Retinal pigment epithelial cell (primary cell): ENCODE measurements around the gene NAGA.

Experiments used
- DNase-seq: peaks from one replicate; pipeline ENCODE4 v3.0.0-alpha.2; 2010; ENCODE audit warnings: low read depth
- H3K4me3 ChIP-seq: 2 replicates; pipeline ENCODE4 v1.5.1; 2011; ENCODE audit warnings: mild to moderate bottlenecking, low read length, control low read depth, moderate library complexity
- TF ChIP-seq, protein P1 (sequence below): conservative IDR thresholded peaks from 2 replicates; pipeline ENCODE4 v1.5.1; 2011; ENCODE audit warnings: low read depth, low read length, control low read depth, inconsistent platforms

The NAGA gene

GRCh38 chr22:42033263-42034181 lies 37.1 kb downstream of the NAGA start:
- no peak overlapping the region for H3K4me3 ChIP-seq
- TF ChIP-seq, protein P1, sequence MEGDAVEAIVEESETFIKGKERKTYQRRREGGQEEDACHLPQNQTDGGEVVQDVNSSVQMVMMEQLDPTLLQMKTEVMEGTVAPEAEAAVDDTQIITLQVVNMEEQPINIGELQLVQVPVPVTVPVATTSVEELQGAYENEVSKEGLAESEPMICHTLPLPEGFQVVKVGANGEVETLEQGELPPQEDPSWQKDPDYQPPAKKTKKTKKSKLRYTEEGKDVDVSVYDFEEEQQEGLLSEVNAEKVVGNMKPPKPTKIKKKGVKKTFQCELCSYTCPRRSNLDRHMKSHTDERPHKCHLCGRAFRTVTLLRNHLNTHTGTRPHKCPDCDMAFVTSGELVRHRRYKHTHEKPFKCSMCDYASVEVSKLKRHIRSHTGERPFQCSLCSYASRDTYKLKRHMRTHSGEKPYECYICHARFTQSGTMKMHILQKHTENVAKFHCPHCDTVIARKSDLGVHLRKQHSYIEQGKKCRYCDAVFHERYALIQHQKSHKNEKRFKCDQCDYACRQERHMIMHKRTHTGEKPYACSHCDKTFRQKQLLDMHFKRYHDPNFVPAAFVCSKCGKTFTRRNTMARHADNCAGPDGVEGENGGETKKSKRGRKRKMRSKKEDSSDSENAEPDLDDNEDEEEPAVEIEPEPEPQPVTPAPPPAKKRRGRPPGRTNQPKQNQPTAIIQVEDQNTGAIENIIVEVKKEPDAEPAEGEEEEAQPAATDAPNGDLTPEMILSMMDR, result no peak
- no peak for DNase-seq

GRCh38 chr22:42026705-42027104 lies 43.9 kb downstream of the NAGA start:
- TF ChIP-seq, protein P1, result no peak
- no peak overlapping the region for H3K4me3 ChIP-seq

GRCh38 chr22:42025421-42025820 lies 45.2 kb downstream of the NAGA start:
- TF ChIP-seq, protein P1, result no peak
- no peak for DNase-seq
- no peak overlapping the region for H3K4me3 ChIP-seq

More at GRCh38 chr22:42026705-42027104, 43.9 kb downstream of the NAGA start:
- DNase-seq, result no peak

GRCh38 chr22:42022162-42022847 lies 48.3 kb downstream of the NAGA start:
- no peak for DNase-seq
- H3K4me3 ChIP-seq, result no peak overlapping the region
- TF ChIP-seq, protein P1, result no peak

GRCh38 chr22:42021571-42021970 lies 49.0 kb downstream of the NAGA start:
- TF ChIP-seq, protein P1, result no peak
- no peak for DNase-seq

DNA sequence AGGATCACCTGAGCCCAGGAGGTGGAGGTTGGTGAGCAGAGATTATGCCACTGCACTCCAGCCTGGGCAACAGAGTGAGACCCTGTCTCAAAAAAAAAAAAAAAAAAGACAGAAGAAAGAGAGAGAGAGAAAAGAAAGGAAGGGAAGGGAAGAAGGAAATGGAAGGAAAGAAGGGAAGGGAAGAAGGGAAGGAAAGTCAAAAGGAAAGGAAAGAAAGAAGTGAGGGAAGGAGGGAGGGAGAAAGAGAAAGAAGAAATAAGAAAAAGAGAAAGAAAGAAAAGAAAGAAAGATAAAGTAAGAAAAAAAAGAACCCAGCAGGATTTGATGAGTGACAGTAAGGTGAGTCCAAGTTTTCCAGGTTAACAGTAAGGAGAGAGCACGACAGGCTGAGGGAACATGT lies 52.4 kb downstream of the NAGA start:
- no peak for DNase-seq
- TF ChIP-seq, protein P1, result no peak

More at GRCh38 chr22:42021571-42021970, 49.0 kb downstream of the NAGA start:
- H3K4me3 ChIP-seq, result no peak overlapping the region

More for the DNA sequence above, 52.4 kb downstream of the NAGA start:
- no peak overlapping the region for H3K4me3 ChIP-seq
